Measurements from ENCODE around the gene GRWD1. TPM values are rescaled to one million over a fixed set of nuclear protein-coding genes. Genes with fewer than 3 reads are reported as not detected.

The GRWD1 gene
- total and polyA plus RNA-seq, 9 donors: 20.4 to 29.9 (median 25.8) TPM

- H3K4me3 ChIP-seq (ENCODE audit: low read length): no peak overlapping the region
- DNase-seq: no peak
- H3K27me3 ChIP-seq (ENCODE audit: control insufficient read depth, insufficient read depth, low read length): peaks cover 19% of the 10 kb centered on the region
- 50% methylated on average over 5 of the region's 5 CpGs for WGBS (ENCODE audit: insufficient coverage)
- H3K36me3 ChIP-seq (ENCODE audit: control insufficient read depth, insufficient read depth, low read length): no peaks in the 10 kb centered on the region
- no peaks in the 10 kb centered on the region for H3K9me3 ChIP-seq (replicated peaks; ENCODE audit: control insufficient read depth, low read depth, low read length)
- H3K27ac ChIP-seq (ENCODE audit: low read length): no peak overlapping the region
- H3K4me1 ChIP-seq (ENCODE audit: control insufficient read depth, insufficient read depth, low read length): peaks cover 19% of the 10 kb centered on the region
Observed at GRCh38 chr19:48401287-48401686, 44.5 kb upstream of the GRWD1 start.

- H3K27me3 ChIP-seq (ENCODE audit: control insufficient read depth, insufficient read depth, low read length): no peaks in the 10 kb centered on the region
- 57% methylated on average over 1 of the region's 3 CpGs for WGBS (ENCODE audit: insufficient coverage)
- H3K27ac ChIP-seq (ENCODE audit: low read length): no peak overlapping the region
- H3K9me3 ChIP-seq (replicated peaks; ENCODE audit: control insufficient read depth, low read depth, low read length): no peaks in the 10 kb centered on the region
- no peaks in the 10 kb centered on the region for H3K4me1 ChIP-seq (ENCODE audit: control insufficient read depth, insufficient read depth, low read length)
- H3K4me3 ChIP-seq (ENCODE audit: low read length): no peak overlapping the region
- DNase-seq: peak; percentile 83
- no peaks in the 10 kb centered on the region for H3K36me3 ChIP-seq (ENCODE audit: control insufficient read depth, insufficient read depth, low read length)
Observed at GRCh38 chr19:48403606-48404005, 42.2 kb upstream of the GRWD1 start.

- DNase-seq: no peak
- Histone ChIP-seq H3K4me1 (ENCODE audit: control insufficient read depth, insufficient read depth, low read length) (no peaks in the 10 kb centered on the region), H3K27me3 (ENCODE audit: control insufficient read depth, insufficient read depth, low read length) (no peaks in the 10 kb centered on the region), H3K27ac (ENCODE audit: low read length) (no peak overlapping the region), H3K4me3 (ENCODE audit: low read length) (no peak overlapping the region), H3K9me3 (replicated peaks; ENCODE audit: control insufficient read depth, low read depth, low read length) (no peaks in the 10 kb centered on the region), H3K36me3 (ENCODE audit: control insufficient read depth, insufficient read depth, low read length) (no peaks in the 10 kb centered on the region)
- WGBS (ENCODE audit: insufficient coverage): 88% methylated on average over 18 of the region's 27 CpGs
Observed at GRCh38 chr19:48405010-48405659, 40.6 kb upstream of the GRWD1 start.

- H3K27ac ChIP-seq (ENCODE audit: low read length): no peak overlapping the region
- no peaks in the 10 kb centered on the region for H3K36me3 ChIP-seq (ENCODE audit: control insufficient read depth, insufficient read depth, low read length)
- H3K4me1 ChIP-seq (ENCODE audit: control insufficient read depth, insufficient read depth, low read length): no peaks in the 10 kb centered on the region
- H3K9me3 ChIP-seq (replicated peaks; ENCODE audit: control insufficient read depth, low read depth, low read length): no peaks in the 10 kb centered on the region
- no peaks in the 10 kb centered on the region for H3K27me3 ChIP-seq (ENCODE audit: control insufficient read depth, insufficient read depth, low read length)
- WGBS (ENCODE audit: insufficient coverage): 88% methylated on average over 11 of the region's 13 CpGs
- no peak overlapping the region for H3K4me3 ChIP-seq (ENCODE audit: low read length)
- DNase-seq: no peak
Observed at GRCh38 chr19:48405850-48406249, 39.9 kb upstream of the GRWD1 start.

- no peaks in the 10 kb centered on the region for H3K4me1 ChIP-seq (ENCODE audit: control insufficient read depth, insufficient read depth, low read length)
- peaks cover 38% of the 10 kb centered on the region for H3K27me3 ChIP-seq (ENCODE audit: control insufficient read depth, insufficient read depth, low read length)
- no peak for DNase-seq
- H3K36me3 ChIP-seq (ENCODE audit: control insufficient read depth, insufficient read depth, low read length): no peaks in the 10 kb centered on the region
- WGBS (ENCODE audit: insufficient coverage): 32% methylated on average over 19 of the region's 24 CpGs
- H3K9me3 ChIP-seq (replicated peaks; ENCODE audit: control insufficient read depth, low read depth, low read length): no peaks in the 10 kb centered on the region
- H3K4me3 ChIP-seq (ENCODE audit: low read length): no peak overlapping the region
- H3K27ac ChIP-seq (ENCODE audit: low read length): no peak overlapping the region
Observed at GRCh38 chr19:48413879-48414587, 31.8 kb upstream of the GRWD1 start.

- Histone ChIP-seq H3K4me1 (ENCODE audit: control insufficient read depth, insufficient read depth, low read length) (no peaks in the 10 kb centered on the region), H3K9me3 (replicated peaks; ENCODE audit: control insufficient read depth, low read depth, low read length) (no peaks in the 10 kb centered on the region), H3K4me3 (ENCODE audit: low read length) (no peak overlapping the region), H3K36me3 (ENCODE audit: control insufficient read depth, insufficient read depth, low read length) (no peaks in the 10 kb centered on the region), H3K27ac (ENCODE audit: low read length) (no peak overlapping the region), H3K27me3 (ENCODE audit: control insufficient read depth, insufficient read depth, low read length) (peaks cover 38% of the 10 kb centered on the region)
- 24% methylated on average over 9 of the region's 14 CpGs for WGBS (ENCODE audit: insufficient coverage)
- DNase-seq: peak; percentile 67
Observed at GRCh38 chr19:48415395-48415794, 30.4 kb upstream of the GRWD1 start.

- Histone ChIP-seq H3K36me3 (ENCODE audit: control insufficient read depth, insufficient read depth, low read length) (no peaks in the 10 kb centered on the region), H3K27me3 (ENCODE audit: control insufficient read depth, insufficient read depth, low read length) (peaks cover 38% of the 10 kb centered on the region), H3K9me3 (replicated peaks; ENCODE audit: control insufficient read depth, low read depth, low read length) (no peaks in the 10 kb centered on the region), H3K27ac (ENCODE audit: low read length) (no peak overlapping the region), H3K4me3 (ENCODE audit: low read length) (no peak overlapping the region), H3K4me1 (ENCODE audit: control insufficient read depth, insufficient read depth, low read length) (no peaks in the 10 kb centered on the region)
- no peak for DNase-seq
- WGBS (ENCODE audit: insufficient coverage): 32% methylated on average over 30 of the region's 30 CpGs
Observed at GRCh38 chr19:48415806-48416221, 30.0 kb upstream of the GRWD1 start.

- no peak for DNase-seq
- no peaks in the 10 kb centered on the region for H3K4me1 ChIP-seq (ENCODE audit: control insufficient read depth, insufficient read depth, low read length)
- H3K4me3 ChIP-seq (ENCODE audit: low read length): no peak overlapping the region
- H3K27me3 ChIP-seq (ENCODE audit: control insufficient read depth, insufficient read depth, low read length): peaks cover 38% of the 10 kb centered on the region
- WGBS (ENCODE audit: insufficient coverage): 56% methylated on average over 4 of the region's 7 CpGs
- H3K9me3 ChIP-seq (replicated peaks; ENCODE audit: control insufficient read depth, low read depth, low read length): no peaks in the 10 kb centered on the region
- H3K27ac ChIP-seq (ENCODE audit: low read length): no peak overlapping the region
- no peaks in the 10 kb centered on the region for H3K36me3 ChIP-seq (ENCODE audit: control insufficient read depth, insufficient read depth, low read length)
Observed at GRCh38 chr19:48417421-48417820, 28.4 kb upstream of the GRWD1 start.

GRCh38 chr19:48418317-48419064 is 27.3 kb upstream of the GRWD1 start:
- no peak for DNase-seq
- H3K27ac ChIP-seq (ENCODE audit: low read length): no peak overlapping the region
- H3K27me3 ChIP-seq (ENCODE audit: control insufficient read depth, insufficient read depth, low read length): peaks cover 37% of the 10 kb centered on the region
- 72% methylated on average over 6 of the region's 6 CpGs for WGBS (ENCODE audit: insufficient coverage)
- no peaks in the 10 kb centered on the region for H3K9me3 ChIP-seq (replicated peaks; ENCODE audit: control insufficient read depth, low read depth, low read length)
- H3K4me3 ChIP-seq (ENCODE audit: low read length): no peak overlapping the region
- H3K36me3 ChIP-seq (ENCODE audit: control insufficient read depth, insufficient read depth, low read length): no peaks in the 10 kb centered on the region
- no peaks in the 10 kb centered on the region for H3K4me1 ChIP-seq (ENCODE audit: control insufficient read depth, insufficient read depth, low read length)

GRCh38 chr19:48419158-48419920 is 26.4 kb upstream of the GRWD1 start:
- H3K4me3 ChIP-seq (ENCODE audit: low read length): no peak overlapping the region
- 71% methylated on average over 19 of the region's 31 CpGs for WGBS (ENCODE audit: insufficient coverage)
- peak; percentile 70 for DNase-seq

More at GRCh38 chr19:48419158-48419920, 26.4 kb upstream of the GRWD1 start:
- no peaks in the 10 kb centered on the region for H3K9me3 ChIP-seq (replicated peaks; ENCODE audit: control insufficient read depth, low read depth, low read length)
- H3K27me3 ChIP-seq (ENCODE audit: control insufficient read depth, insufficient read depth, low read length): peaks cover 28% of the 10 kb centered on the region
- H3K4me1 ChIP-seq (ENCODE audit: control insufficient read depth, insufficient read depth, low read length): no peaks in the 10 kb centered on the region
- H3K36me3 ChIP-seq (ENCODE audit: control insufficient read depth, insufficient read depth, low read length): no peaks in the 10 kb centered on the region
- H3K27ac ChIP-seq (ENCODE audit: low read length): no peak overlapping the region

All from muscle of leg (tissue), 11 donors.